ENCODE results near the gene OR11H6.
"Not testable (repeated sequence)": the region's sequence is repeated elsewhere in the genome, so short reads cannot be mapped to it uniquely, and the experiment has no call there.

OR11H6 gene

DNA sequence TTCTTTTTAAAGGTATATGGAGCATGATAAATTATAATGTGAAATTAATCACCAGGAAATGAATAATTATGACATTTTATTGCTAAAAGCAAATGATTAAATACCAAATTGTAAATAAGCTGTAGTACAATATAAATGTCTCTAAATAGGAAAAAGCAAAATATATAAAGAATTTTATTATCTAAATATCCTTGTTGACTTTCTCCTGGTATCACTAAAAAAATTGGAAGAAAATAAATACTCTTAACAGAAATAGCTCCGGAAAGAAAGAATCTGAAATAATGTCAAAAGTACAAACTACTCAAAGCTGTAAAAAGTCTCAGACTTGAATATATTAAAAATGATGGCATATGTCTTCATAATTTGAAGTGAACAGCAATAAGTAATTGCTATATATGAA is 5.2 kb downstream of the OR11H6 start, which contains the start of gene OR11H7:
Gene OR11H7 (plus strand): TSS at position 301 of the 400 bp plus-strand sequence.
- H3K36me3 ChIP-seq (ENCODE audit: control insufficient read depth, insufficient read depth, low read length): no peaks in the 10 kb centered on the region
- TF ChIP-seq, protein P1, sequence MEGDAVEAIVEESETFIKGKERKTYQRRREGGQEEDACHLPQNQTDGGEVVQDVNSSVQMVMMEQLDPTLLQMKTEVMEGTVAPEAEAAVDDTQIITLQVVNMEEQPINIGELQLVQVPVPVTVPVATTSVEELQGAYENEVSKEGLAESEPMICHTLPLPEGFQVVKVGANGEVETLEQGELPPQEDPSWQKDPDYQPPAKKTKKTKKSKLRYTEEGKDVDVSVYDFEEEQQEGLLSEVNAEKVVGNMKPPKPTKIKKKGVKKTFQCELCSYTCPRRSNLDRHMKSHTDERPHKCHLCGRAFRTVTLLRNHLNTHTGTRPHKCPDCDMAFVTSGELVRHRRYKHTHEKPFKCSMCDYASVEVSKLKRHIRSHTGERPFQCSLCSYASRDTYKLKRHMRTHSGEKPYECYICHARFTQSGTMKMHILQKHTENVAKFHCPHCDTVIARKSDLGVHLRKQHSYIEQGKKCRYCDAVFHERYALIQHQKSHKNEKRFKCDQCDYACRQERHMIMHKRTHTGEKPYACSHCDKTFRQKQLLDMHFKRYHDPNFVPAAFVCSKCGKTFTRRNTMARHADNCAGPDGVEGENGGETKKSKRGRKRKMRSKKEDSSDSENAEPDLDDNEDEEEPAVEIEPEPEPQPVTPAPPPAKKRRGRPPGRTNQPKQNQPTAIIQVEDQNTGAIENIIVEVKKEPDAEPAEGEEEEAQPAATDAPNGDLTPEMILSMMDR (IDR thresholded peaks at IDR 0.05): no peak
- no peaks in the 10 kb centered on the region for H3K9me3 ChIP-seq (ENCODE audit: control insufficient read depth, low read length)
- no peak within 1 kb of the TSS for H3K4me3 ChIP-seq (ENCODE audit: low read depth, low read length)
- no peak within 1 kb of the TSS for H3K27ac ChIP-seq
- no peak within 1 kb of the TSS for H2AFZ ChIP-seq
- no peaks in the 10 kb centered on the region for H3K79me2 ChIP-seq
- no peaks in the 10 kb centered on the region for H3K4me1 ChIP-seq
- no peak within 1 kb of the TSS for H3K9ac ChIP-seq
- H3K27me3 ChIP-seq (ENCODE audit: control insufficient read depth, insufficient read depth, low read length): no peaks in the 10 kb centered on the region
- H3K4me2 ChIP-seq (ENCODE audit: low read length): no peak within 1 kb of the TSS

DNA sequence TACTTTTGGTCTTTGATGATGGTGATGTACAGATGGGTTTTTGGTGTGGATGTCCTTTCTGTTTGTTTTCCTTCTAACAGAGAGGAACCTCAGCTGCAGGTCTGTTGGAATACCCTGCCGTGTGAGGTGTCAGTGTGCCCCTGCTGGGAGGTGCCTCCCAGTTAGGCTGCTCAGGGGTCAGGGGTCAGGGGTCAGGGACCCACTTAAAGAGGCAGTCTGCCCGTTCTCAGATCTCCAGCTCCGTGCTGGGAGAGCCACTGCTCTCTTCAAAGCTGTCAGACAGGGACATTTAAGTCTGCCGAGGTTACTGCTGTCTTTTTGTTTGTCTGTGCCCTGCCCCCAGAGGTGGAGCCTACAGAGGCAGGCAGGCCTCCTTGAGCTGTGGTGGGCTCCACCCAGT is 11.9 kb downstream of the OR11H6 start:
- H3K27me3 ChIP-seq (ENCODE audit: control insufficient read depth, insufficient read depth, low read length); H3K79me2 ChIP-seq; H3K4me3 ChIP-seq (ENCODE audit: low read depth, low read length); H3K4me2 ChIP-seq (ENCODE audit: low read length); H3K9ac ChIP-seq; H3K4me1 ChIP-seq; H3K36me3 ChIP-seq (ENCODE audit: control insufficient read depth, insufficient read depth, low read length); H2AFZ ChIP-seq; H3K27ac ChIP-seq; H3K9me3 ChIP-seq (ENCODE audit: control insufficient read depth, low read length): not testable (repeated sequence)

DNA sequence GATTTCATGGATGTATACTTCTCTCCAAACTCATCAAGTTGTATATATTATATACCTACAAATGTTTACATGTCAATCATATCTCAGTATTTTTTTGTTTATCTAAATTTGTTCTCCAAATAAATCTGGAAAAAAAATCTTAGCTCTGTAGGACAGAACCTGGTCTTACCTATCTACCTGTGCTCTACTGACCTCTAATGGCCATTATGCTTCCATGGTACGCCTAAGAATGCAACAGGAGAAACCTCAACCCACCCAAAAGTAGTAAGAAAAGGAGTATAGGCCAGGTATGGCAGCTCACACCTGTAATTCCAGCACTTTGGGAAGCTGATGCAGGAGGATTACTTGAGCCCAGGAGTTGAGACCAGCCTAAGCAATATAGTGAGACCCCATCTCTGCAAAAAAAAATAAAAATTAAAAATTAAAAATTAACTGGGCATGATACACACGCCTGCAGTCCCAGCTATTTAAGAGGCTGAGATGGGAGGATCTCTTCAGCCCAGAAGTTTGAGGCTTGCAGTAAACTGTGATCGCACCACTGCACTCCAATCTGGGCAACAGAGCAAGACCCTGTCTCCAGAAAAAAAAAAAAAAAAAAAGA is 24.2 kb downstream of the OR11H6 start:
- Histone ChIP-seq H3K9ac (no peak overlapping the region), H3K27ac (no peak overlapping the region), H2AFZ (no peak overlapping the region), H3K4me2 (ENCODE audit: low read length) (no peak overlapping the region), H3K36me3 (ENCODE audit: control insufficient read depth, insufficient read depth, low read length) (no peaks in the 10 kb centered on the region), H3K4me3 (ENCODE audit: low read depth, low read length) (no peak overlapping the region), H3K9me3 (ENCODE audit: control insufficient read depth, low read length) (no peaks in the 10 kb centered on the region), H3K4me1 (no peaks in the 10 kb centered on the region), H3K79me2 (no peaks in the 10 kb centered on the region), H3K27me3 (ENCODE audit: control insufficient read depth, insufficient read depth, low read length) (no peaks in the 10 kb centered on the region)
- TF ChIP-seq, protein P1 (IDR thresholded peaks at IDR 0.05): no peak

DNA sequence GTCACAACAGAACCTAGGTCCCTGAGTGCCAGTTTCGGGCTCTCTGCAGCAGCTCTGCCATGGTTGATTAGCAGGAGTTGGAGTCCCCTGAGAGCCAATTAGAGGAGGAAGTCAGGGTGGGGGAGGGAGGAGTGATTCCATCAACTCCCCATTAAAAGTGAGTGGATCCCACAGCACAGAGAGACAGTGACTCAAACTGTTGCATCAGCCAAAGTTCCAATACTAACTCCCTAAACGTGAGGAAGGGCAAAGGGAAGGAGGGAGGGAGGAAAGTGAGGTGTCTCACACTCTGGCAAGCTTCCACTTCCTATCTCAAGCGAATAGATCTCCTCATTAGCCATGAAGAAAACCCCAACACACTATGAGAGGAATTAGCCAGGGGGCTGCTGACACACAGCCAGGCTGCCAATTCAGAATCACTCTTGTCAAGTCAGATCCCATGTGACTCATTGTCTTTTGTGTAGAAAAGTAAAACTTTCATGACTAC is 39.2 kb downstream of the OR11H6 start:
- no peaks in the 10 kb centered on the region for H3K4me1 ChIP-seq
- no peak overlapping the region for H3K4me2 ChIP-seq (ENCODE audit: low read length)
- H3K79me2 ChIP-seq: no peaks in the 10 kb centered on the region
- H2AFZ ChIP-seq: no peak overlapping the region
- no peak overlapping the region for H3K4me3 ChIP-seq (ENCODE audit: low read depth, low read length)
- H3K9me3 ChIP-seq (ENCODE audit: control insufficient read depth, low read length): no peaks in the 10 kb centered on the region
- H3K27ac ChIP-seq: no peak overlapping the region
- TF ChIP-seq, protein P1 (IDR thresholded peaks at IDR 0.05): no peak
- no peaks in the 10 kb centered on the region for H3K36me3 ChIP-seq (ENCODE audit: control insufficient read depth, insufficient read depth, low read length)
- no peaks in the 10 kb centered on the region for H3K27me3 ChIP-seq (ENCODE audit: control insufficient read depth, insufficient read depth, low read length)
- no peak overlapping the region for H3K9ac ChIP-seq

DNA sequence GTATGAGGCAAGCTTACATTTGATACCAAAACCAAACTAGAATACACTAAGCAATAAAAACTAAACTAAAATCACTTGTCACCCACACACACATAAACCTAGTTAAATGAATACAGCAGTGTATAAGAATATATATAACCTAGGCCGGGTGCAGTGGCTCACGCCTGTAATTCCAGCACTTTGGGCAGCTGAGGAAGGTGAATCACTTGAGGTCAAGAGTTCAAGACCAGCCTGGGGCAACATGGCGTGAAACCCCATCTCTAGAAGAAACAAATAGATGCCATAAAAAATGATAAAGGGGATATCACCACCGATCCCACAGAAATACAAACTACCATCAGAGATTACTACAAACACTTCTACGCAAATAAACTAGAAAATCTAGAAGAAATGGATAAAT is 40.9 kb downstream of the OR11H6 start:
- not testable (repeated sequence) for H2AFZ ChIP-seq; H3K4me1 ChIP-seq; H3K9me3 ChIP-seq (ENCODE audit: control insufficient read depth, low read length); H3K4me3 ChIP-seq (ENCODE audit: low read depth, low read length); H3K27me3 ChIP-seq (ENCODE audit: control insufficient read depth, insufficient read depth, low read length); H3K27ac ChIP-seq; H3K4me2 ChIP-seq (ENCODE audit: low read length); H3K9ac ChIP-seq; H3K79me2 ChIP-seq; H3K36me3 ChIP-seq (ENCODE audit: control insufficient read depth, insufficient read depth, low read length)

DNA sequence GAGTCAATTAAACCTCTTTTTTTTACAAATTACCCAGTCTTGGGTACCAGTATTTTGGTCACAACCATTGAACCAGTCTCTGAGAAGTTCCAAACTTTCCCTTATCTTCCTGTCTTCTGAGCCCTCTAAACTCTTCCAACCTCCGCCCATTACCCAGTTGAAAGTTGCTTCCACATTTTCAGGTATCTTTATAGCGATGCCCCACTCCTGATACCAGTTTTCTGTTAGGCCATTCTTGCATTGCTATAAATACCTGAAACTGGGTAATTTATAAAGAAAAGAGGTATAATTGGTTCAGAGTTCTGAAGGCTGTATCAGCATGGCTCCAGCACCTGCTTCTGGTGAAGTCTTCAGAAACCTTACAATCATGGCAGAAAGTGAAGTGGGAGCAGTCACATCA is 50.6 kb downstream of the OR11H6 start:
- Histone ChIP-seq H3K4me1 (no peaks in the 10 kb centered on the region), H3K9ac (no peak overlapping the region), H3K36me3 (ENCODE audit: control insufficient read depth, insufficient read depth, low read length) (no peaks in the 10 kb centered on the region), H3K27me3 (ENCODE audit: control insufficient read depth, insufficient read depth, low read length) (no peaks in the 10 kb centered on the region), H3K4me2 (ENCODE audit: low read length) (no peak overlapping the region), H3K27ac (no peak overlapping the region), H3K9me3 (ENCODE audit: control insufficient read depth, low read length) (no peaks in the 10 kb centered on the region), H3K79me2 (no peaks in the 10 kb centered on the region), H2AFZ (no peak overlapping the region), H3K4me3 (ENCODE audit: low read depth, low read length) (no peak overlapping the region)
- TF ChIP-seq, protein P1 (IDR thresholded peaks at IDR 0.05): no peak
